Endothelial cell of umbilical vein (primary cell): ENCODE results near the gene GABARAP. TPM values are rescaled to one million over a fixed set of nuclear protein-coding genes. Genes with fewer than 3 reads are reported as not detected.

Experiments
- BruUV-seq: library from RNA; stranded (reverse); fragments of 400-500 nt; replicated peaks from 2 replicates; lab custom pipeline; 2021; lab: Mats Ljungman, UMichigan
- CTCF ChIA-PET: fragments of 300-600, 350-600 bp; sonication (Branson Sonifier 250); formaldehyde crosslinking; loops from one replicate; lab custom pipeline; 2021; ENCODE audit warnings: antibody characterized with exemption, inconsistent platforms; lab: Charles Lee
- POLR2A ChIA-PET: fragments of 300-600, 350-600 bp; sonication (Branson Sonifier 250); formaldehyde crosslinking; loops from one replicate; lab custom pipeline; 2021; ENCODE audit warnings: antibody characterized with exemption, inconsistent platforms; lab: Charles Lee
- DNase-seq: peaks from one replicate; pipeline ENCODE4 v3.0.0-alpha.2; 2011; ENCODE audit warnings: low read depth, low spot score
- FAIRE-seq: peaks from 2 replicates; lab custom pipeline; 2011; peaks lifted over from hg19 to GRCh38; lab: Jason Lieb, UNC
- H2AFZ ChIP-seq: 2 replicates; pipeline ENCODE4 v1.6.0; 2012; ENCODE audit warnings: low read depth, low read length, control low read depth, inconsistent platforms
- H3K27ac ChIP-seq: 2 replicates; pipeline ENCODE4 v1.5.1; 2011; ENCODE audit warnings: low read depth, mild to moderate bottlenecking, control low read depth, low read length, moderate library complexity; ENCODE audit not compliant: insufficient read depth
- H3K27me3 ChIP-seq, 2 experiments: 2 replicates each; pipeline versions ENCODE4 v1.6.0 to v1.6.1; 2011; ENCODE audit warnings: low read length in 2 of 2, mixed read lengths in 1 of 2; ENCODE audit not compliant: control insufficient read depth in 2 of 2, insufficient read depth in 2 of 2
- H3K36me3 ChIP-seq, 2 experiments: 2 replicates in 1 of 2; 3 replicates in 1 of 2; pipeline ENCODE4 v1.5.1; 2011; ENCODE audit warnings: low read length in 2 of 2, mild to moderate bottlenecking in 1 of 2, moderate library complexity in 1 of 2; ENCODE audit not compliant: control insufficient read depth in 2 of 2, insufficient read depth in 2 of 2; ENCODE audit errors: extremely low read depth in 1 of 2
- H3K4me1 ChIP-seq: 3 replicates; pipeline ENCODE4 v1.5.1; 2011; ENCODE audit warnings: mild to moderate bottlenecking, low read length; ENCODE audit not compliant: control insufficient read depth, insufficient read depth; ENCODE audit errors: extremely low read depth
- H3K4me2 ChIP-seq: 2 replicates; pipeline ENCODE4 v1.6.1; 2011; ENCODE audit warnings: low read length, control low read depth, mixed read lengths; ENCODE audit not compliant: insufficient read depth
- H3K4me3 ChIP-seq, 3 experiments: fragments of 200-600 bp in 1 of 3; sonication (generic), shearing (Covaris generic) in 1 of 3; replicated peaks in 1 of 3; 2 replicates each; pipeline ENCODE4 v1.5.1; 2011 to 2016; ENCODE audit warnings: control low read depth in 3 of 3, low read length in 3 of 3, mild to moderate bottlenecking in 2 of 3, inconsistent platforms in 1 of 3, low read depth in 1 of 3, moderate library complexity in 1 of 3; ENCODE audit not compliant: insufficient read depth in 1 of 3
- H3K79me2 ChIP-seq: 2 replicates; pipeline ENCODE4 v1.6.0; 2012; ENCODE audit warnings: low read length, inconsistent platforms; ENCODE audit not compliant: control insufficient read depth, insufficient read depth
- H3K9ac ChIP-seq: replicated peaks from 2 replicates; pipeline ENCODE3; 2011; ENCODE audit warnings: low read length, control low read depth; ENCODE audit not compliant: insufficient read depth; ENCODE audit errors: extremely low read depth
- H3K9me1 ChIP-seq: replicated peaks from 3 replicates; pipeline ENCODE4 v1.6.0; 2011; ENCODE audit warnings: mild to moderate bottlenecking, low read length; ENCODE audit not compliant: control insufficient read depth, insufficient read depth; ENCODE audit errors: extremely low read depth
- H3K9me3 ChIP-seq: replicated peaks from 2 replicates; pipeline ENCODE4 v1.5.1; 2012; ENCODE audit warnings: low read length, inconsistent platforms; ENCODE audit not compliant: control insufficient read depth, insufficient read depth
- H4K20me1 ChIP-seq: replicated peaks from 2 replicates; pipeline ENCODE3; 2011; ENCODE audit warnings: mild to moderate bottlenecking, low read length; ENCODE audit not compliant: control insufficient read depth, insufficient read depth; ENCODE audit errors: extremely low read depth
- EZH2 ChIP-seq: IDR thresholded peaks from 2 replicates; pipeline ENCODE4 v1.6.1; 2012; ENCODE audit warnings: borderline replicate concordance, low read depth, mild to moderate bottlenecking, moderate library complexity, low read length, inconsistent platforms; ENCODE audit not compliant: severe bottlenecking
- FOS ChIP-seq: IDR thresholded peaks from 2 replicates; pipeline ENCODE4 v1.6.1; 2011; ENCODE audit warnings: mild to moderate bottlenecking, low read length, moderate library complexity, borderline replicate concordance; ENCODE audit not compliant: insufficient read depth
- JUN ChIP-seq: IDR thresholded peaks from 2 replicates; pipeline ENCODE4 v1.6.1; 2011; ENCODE audit warnings: borderline replicate concordance, low read depth; ENCODE audit not compliant: insufficient read length, insufficient read depth
- POLR2A ChIP-seq: IDR thresholded peaks from 2 replicates; pipeline ENCODE4 v1.6.1; 2012; ENCODE audit warnings: low read depth, mild to moderate bottlenecking, control low read depth, low read length
- POLR2AphosphoS5 ChIP-seq: IDR thresholded peaks from 2 replicates; pipeline ENCODE4 v1.6.1; 2012; ENCODE audit warnings: low read depth, mild to moderate bottlenecking, control low read depth, low read length, moderate library complexity; ENCODE audit not compliant: insufficient read depth
- dilution Hi-C: fragments of 300-500 bp; cut with MboI; formaldehyde crosslinking; loops from one replicate; pipeline ENCODE4 v1.15.0; 2019; ENCODE audit warnings: low sequenced_read_pairs; ENCODE audit not compliant: extremely low pct_ligation_motif_present
- intact Hi-C: fragments of 100-400 bp; cut with micrococcal nuclease; formaldehyde crosslinking; loops from one replicate; pipeline ENCODE4 v1.10.0; 2022
- polyA plus RNA-seq, 4 experiments: library from polyadenylated mRNA; depleted of rRNA in 3 of 4; stranded (reverse) in 3 of 4; unstranded in 1 of 4; fragments of >200 nt; gene quantifications; 2 replicates each; pipeline versions ENCODE4 v1.2.1 to v1.2.3, GENCODE V29; 2011 to 2012; ENCODE audit warnings: missing spikeins in 1 of 4
- total RNA-seq: library from RNA; stranded (reverse); gene quantifications from 2 replicates; pipeline ENCODE4 v1.2.3, GENCODE V29; 2021
- TF ChIP-seq, protein P1 (sequence below), 2 donors: IDR thresholded peaks; 1 replicate in 1 of 2; 2 replicates in 1 of 2; pipeline ENCODE4 v1.5.1; 2011; ENCODE audit warnings: low read length in 2 of 2, mild to moderate bottlenecking in 2 of 2, moderate library complexity in 2 of 2, control low read depth in 1 of 2, inconsistent platforms in 1 of 2, low read depth in 1 of 2; ENCODE audit not compliant: insufficient read depth in 1 of 2; ENCODE audit errors: extremely low read depth in 1 of 2

The GABARAP gene
- total and polyA plus RNA-seq, 2 donors (not counting 3 experiments of a cell fraction or from before 2014, with no cell fraction given): 401 to 882 TPM

DNA sequence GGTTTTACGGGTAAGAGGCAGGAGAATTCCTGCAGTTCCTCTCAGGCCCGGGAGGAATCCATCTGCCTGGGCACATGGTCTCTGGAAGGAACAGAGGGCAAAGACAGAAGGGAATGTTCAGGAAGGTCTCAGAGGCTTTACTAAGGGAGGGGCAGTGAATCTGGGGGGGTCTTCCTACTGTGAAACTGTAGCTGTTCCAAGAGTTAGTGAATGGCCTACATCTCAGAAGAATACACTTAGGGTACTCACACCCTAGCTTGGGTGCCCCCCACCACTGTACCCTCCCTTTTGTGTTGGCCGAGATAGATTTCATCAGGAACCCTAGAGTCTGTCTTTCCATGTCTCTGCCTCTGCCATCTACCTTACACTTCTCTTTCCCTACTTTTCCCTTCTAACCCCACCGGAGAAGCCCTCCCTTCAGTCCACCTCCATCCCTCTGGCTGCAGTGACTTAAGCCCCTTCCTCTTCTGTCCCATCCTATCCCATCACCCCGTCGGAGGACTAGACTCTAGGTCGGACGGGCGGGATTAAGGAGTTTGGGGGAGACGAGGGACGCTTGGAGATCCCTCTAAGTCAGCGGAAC is 22.9 kb downstream of the GABARAP start:
- H4K20me1 ChIP-seq: no peaks in the 10 kb centered on the region
- CTCF ChIA-PET: interaction anchor here (0.7 to 4.5 kb wide), 6 partner anchors 19 to 174 kb away, joined by 3 to 94 read pairs (median 26); partner anchors contain the start of genes GABARAP, PHF23 and SLC2A4
- TF ChIP-seq FOS (no peak), POLR2A (no peak)
- TF ChIP-seq, protein P1, sequence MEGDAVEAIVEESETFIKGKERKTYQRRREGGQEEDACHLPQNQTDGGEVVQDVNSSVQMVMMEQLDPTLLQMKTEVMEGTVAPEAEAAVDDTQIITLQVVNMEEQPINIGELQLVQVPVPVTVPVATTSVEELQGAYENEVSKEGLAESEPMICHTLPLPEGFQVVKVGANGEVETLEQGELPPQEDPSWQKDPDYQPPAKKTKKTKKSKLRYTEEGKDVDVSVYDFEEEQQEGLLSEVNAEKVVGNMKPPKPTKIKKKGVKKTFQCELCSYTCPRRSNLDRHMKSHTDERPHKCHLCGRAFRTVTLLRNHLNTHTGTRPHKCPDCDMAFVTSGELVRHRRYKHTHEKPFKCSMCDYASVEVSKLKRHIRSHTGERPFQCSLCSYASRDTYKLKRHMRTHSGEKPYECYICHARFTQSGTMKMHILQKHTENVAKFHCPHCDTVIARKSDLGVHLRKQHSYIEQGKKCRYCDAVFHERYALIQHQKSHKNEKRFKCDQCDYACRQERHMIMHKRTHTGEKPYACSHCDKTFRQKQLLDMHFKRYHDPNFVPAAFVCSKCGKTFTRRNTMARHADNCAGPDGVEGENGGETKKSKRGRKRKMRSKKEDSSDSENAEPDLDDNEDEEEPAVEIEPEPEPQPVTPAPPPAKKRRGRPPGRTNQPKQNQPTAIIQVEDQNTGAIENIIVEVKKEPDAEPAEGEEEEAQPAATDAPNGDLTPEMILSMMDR (IDR thresholded peaks at IDR 0.05; ENCODE audit: extremely low read depth in 1 of 2, insufficient read depth in 1 of 2, low read depth in 1 of 2, low read length in 2 of 2): no peak

GRCh38 chr17:7218758-7219157 is 23.5 kb downstream of the GABARAP start:
- Histone ChIP-seq H3K9me3 (no peaks in the 10 kb centered on the region), H3K27ac (no peak overlapping the region), H3K27me3 (no peaks in the 10 kb centered on the region), H3K9ac (no peak overlapping the region), H3K4me3 (no peak overlapping the region), H3K36me3 (peaks cover 14 to 20% of the 10 kb centered on the region in 2 experiments), H3K79me2 (peaks cover 11% of the 10 kb centered on the region), H2AFZ (no peak overlapping the region), H3K4me2 (no peak overlapping the region), H3K4me1 (peaks cover 37% of the 10 kb centered on the region), H3K9me1 (no peaks in the 10 kb centered on the region), H4K20me1 (no peaks in the 10 kb centered on the region)
- CTCF ChIA-PET: interaction anchor here (4.5 kb wide), 1 partner anchor 78 kb away, joined by 94 read pairs; no protein-coding TSS in a partner anchor
- no TSS peak for BruUV-seq
- dilution Hi-C loops (no loop called here), intact Hi-C loops (loop anchor here (1.0 kb wide), 1 partner anchor 41 kb away; no protein-coding TSS in a partner anchor)
- POLR2A ChIA-PET: interaction anchor here (0.5 kb wide), 1 partner anchor 111 kb away, joined by 5 read pairs; the partner anchor contains the start of gene NEURL4
- DNase-seq: no peak
- TF ChIP-seq JUN: no peak
- no peak for TF ChIP-seq EZH2
- no peak for TF ChIP-seq FOS
- TF ChIP-seq POLR2AphosphoS5: no peak
- no peak for FAIRE-seq

More for the DNA sequence above, 22.9 kb downstream of the GABARAP start:
- Histone ChIP-seq H3K4me2 (peak overlapping the region; percentile 54), H3K9ac (peak overlapping the region; percentile 72), H3K9me1 (no peaks in the 10 kb centered on the region), H3K79me2 (peaks cover 11% of the 10 kb centered on the region), H3K36me3 (peaks cover 15 to 25% of the 10 kb centered on the region in 2 experiments), H3K27ac (no peak overlapping the region), H2AFZ (peak overlapping the region; percentile 46), H3K4me3 (peak overlapping the region in 2 of 3 experiments; percentile 61 to 69), H3K27me3 (no peaks in the 10 kb centered on the region), H3K4me1 (peaks cover 32% of the 10 kb centered on the region), H3K9me3 (no peaks in the 10 kb centered on the region)
- no TSS peak for BruUV-seq
- dilution Hi-C loops: no loop called here
- FAIRE-seq: no peak
- DNase-seq: no peak
- POLR2A ChIA-PET: interaction anchor here (0.5 to 0.8 kb wide), 2 partner anchors 13 to 110 kb away, joined by 5 to 6 read pairs; partner anchors contain the start of gene NEURL4
- intact Hi-C loops: loop anchor here (1.0 kb wide), 1 partner anchor 42 kb away; no protein-coding TSS in a partner anchor
